K562 (cell line): Measurements from ENCODE around the gene TNNI2.

Source experiments
- CHD2 ChIP-seq: IDR thresholded peaks from 2 replicates; pipeline ENCODE4 v1.6.1; 2011; ENCODE audit warnings: low read depth, low read length
- EP300 ChIP-seq: IDR thresholded peaks from 2 replicates; pipeline ENCODE4 v1.6.1; 2012; ENCODE audit warnings: low read length, improper control_type of control experiment
- GABPB1 ChIP-seq: sonication (generic); formaldehyde crosslinking; IDR thresholded peaks from 2 replicates; pipeline ENCODE4 v1.8.0; 2022; ENCODE audit warnings: mild to moderate bottlenecking, missing genetic modification reagents
- GTF2F1 ChIP-seq: IDR thresholded peaks from 2 replicates; pipeline ENCODE4 v1.6.1; 2011; ENCODE audit warnings: low read depth, low read length, improper control_type of control experiment

GRCh38 chr11:1822648-1823375 is 16.0 kb upstream of the TNNI2 start:
- TF ChIP-seq GABPB1 (CRISPR knock-in tag), result no peak
- TF ChIP-seq EP300, result no peak
- TF ChIP-seq GTF2F1, result no peak
- no peak for TF ChIP-seq CHD2
